HG02981 (cell line): ENCODE measurements around the gene AHSG.

ENCODE experiments used
- ATAC-seq: cut with Tn5 transposase; IDR thresholded peaks from one replicate; pipeline ENCODE4 v1.9.1; 2021; ENCODE audit warnings: mild to moderate bottlenecking, moderate library complexity; ENCODE audit not compliant: unreplicated experiment

AHSG gene

DNA sequence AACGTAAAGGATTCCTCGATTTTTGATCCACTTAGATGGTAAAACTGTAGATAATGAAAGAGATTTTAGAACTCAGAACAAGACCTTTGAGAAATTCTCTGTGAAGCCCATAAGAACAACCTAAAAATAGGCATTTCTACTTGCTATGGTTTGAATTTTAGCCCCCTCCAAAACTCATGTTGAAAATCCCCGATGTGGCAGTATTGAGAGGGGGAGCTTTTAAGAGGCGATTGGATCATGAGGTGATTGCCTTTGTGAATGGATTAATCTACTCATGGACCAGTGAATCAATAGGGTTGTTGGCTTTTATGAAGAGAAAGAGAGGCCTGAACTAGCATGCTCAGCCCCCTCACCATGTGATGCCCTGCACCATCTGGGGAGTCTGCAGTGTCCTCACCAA lies 20.2 kb upstream of the AHSG start:
- no peak for ATAC-seq

GRCh38 chr3:186593862-186594261 lies 19.0 kb upstream of the AHSG start:
- no peak for ATAC-seq

DNA sequence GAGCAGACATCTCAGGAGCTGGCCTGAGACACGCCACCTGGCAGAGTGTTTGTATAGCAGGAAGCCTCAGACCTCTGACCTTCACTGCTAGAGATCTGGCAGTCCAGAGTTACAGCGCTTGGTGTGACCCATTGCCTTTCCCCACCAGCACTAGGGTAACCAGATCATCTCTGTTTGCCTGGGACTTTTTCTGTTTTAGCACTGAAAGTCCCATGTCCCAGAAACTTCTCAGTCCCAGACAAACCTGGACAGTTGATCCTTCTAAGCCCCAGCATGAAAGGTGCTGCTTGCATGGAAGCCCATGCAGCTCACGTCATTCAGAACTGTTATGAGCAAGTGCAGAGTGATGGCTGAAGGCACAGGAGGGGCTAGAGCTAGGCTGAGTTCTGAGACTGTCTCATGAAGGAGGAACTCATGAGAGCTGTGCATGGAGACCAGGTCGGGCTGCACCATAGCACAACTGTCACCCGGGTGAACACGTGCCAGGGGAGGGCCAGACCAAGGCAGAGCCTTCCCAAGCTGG lies 18.2 kb upstream of the AHSG start:
- no peak for ATAC-seq

- no peak for ATAC-seq
These were observed 16.1 kb upstream of the AHSG start for GRCh38 chr3:186596568-186597287.

DNA sequence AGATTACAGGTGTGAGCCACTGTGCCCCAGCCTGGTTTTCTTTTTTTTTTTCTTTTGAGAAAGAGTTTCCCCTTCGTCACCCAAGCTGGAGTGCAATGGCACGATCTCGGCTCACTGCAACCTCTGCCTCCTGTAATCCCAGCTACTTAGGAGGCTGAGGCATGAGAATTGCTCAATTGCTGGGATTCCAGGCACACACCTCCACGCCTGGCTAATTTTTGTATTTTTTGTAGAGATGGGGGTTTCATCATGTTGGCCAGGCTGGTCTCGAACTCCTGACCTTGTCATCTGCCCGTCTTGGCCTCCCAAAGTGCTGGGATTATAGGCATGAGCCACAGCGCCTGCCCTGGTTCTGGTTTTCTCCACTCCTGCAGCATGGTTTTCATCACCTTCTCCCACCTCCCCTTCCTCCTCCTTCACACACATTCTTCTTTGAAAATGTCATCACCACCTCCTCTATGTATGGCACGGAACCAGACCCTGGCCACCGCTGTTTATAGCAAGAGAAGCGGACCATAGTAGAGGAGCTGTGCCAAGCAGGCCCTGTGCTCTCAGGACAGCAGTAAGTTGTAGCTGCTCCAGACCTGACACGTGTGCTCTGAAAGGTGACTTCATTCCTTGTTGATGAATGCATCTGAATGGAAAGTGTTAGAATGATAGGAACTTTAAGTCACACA lies 14.6 kb upstream of the AHSG start:
- ATAC-seq = no peak

- no peak for ATAC-seq
These were observed 14.1 kb upstream of the AHSG start for GRCh38 chr3:186598794-186599141.

DNA sequence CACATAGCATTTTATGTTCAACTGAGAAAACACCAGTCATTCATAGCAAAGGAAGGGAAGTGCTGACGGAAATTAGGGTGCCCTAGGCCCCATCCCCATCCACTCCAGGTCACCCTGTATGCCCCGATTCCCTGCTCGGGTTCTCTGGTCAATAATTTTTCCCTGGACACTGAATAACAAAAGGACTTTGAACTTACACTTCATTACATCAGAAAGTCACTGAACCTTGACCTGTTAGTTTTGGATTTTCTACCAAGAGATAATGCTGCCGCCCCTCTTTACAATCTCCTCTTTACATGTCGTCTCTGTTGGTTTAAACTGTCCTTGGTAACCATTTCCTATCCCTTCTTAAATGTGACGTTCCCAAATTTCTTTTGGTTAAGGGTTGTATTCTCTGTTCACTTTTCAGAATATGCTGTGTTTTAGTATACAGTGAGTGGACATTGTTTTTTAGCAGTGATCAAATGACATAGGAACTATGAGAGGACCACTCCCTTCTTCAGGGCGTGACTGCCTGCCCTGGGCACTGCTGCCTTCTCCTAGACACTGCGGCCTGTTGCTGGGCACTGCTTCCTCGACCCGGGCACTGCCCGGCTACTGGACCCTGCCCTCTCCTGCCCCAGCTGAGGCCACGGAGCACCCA lies 13.6 kb upstream of the AHSG start:
- ATAC-seq = no peak

DNA sequence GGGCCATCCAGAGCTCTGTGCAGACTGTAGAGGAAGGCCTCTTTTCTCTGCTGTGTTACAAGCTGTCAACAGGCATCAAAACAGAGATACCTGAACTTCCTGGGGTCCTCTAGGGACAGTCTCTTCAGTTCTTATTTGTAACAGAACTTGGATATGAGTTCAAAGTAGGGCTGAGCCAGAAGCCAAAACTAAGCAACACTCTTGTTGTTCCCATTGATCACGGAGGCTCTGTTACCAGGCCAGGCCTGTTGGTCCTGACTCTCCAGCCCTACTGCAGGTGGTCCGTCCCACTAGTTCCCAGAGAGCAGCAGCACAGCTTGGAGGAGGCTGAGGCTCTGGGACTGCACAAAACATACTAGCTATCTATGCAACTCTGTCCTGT lies 13.1 kb upstream of the AHSG start:
- no peak for ATAC-seq

- ATAC-seq = no peak
These were observed 12.0 kb upstream of the AHSG start for GRCh38 chr3:186600896-186601295.

- no peak for ATAC-seq
These were observed 9.7 kb upstream of the AHSG start for GRCh38 chr3:186603159-186603558.

- ATAC-seq = no peak
These were observed 7.8 kb upstream of the AHSG start for GRCh38 chr3:186605078-186605477.

DNA sequence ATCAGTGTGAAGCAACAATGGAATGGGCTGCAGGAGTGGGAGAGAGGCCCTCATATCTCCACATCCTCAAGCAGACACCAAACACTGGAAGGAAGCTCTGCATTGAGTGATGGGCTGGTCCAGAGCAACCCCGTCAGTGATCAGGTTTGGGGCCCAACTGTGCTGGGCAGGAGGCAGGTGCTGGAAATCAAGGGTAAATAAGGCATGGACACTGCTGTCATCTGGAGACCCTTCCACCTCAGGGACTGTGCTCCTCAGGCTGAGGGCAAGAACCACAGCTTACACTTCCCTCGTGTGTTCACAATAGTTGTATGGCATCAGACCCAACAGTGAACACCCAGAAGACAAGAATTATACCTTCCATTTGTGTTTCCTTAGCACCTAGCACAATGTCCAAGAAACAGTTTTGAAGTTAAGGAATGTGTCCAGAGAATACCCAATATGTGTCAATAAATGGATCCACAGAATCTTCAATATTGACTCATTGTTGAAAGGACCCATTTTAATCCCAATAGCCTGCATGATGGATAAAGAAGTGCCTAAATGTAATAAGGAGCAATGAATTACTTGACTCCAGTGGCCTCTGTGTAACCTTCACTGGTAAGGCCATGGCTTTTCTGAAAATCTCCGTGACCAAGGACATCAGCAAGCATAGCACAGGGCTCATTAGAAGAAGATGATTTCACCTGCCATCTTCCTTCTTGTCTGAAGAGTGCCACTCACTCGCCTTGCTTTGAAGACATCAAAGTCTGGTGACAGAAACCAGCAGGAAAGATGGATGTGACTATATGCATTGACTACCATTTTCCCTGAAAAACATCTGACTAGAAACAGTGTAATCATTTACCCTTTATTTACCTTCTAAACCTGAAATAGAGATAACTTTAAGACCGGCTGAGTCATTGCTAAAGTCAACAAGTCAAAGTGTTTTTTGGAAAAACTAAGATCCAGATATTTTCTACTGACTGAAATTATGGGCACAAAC lies 7.0 kb upstream of the AHSG start:
- no peak for ATAC-seq

- no peak for ATAC-seq
These were observed 4.1 kb upstream of the AHSG start for GRCh38 chr3:186608624-186609215.

GRCh38 chr3:186609247-186609868 lies 3.5 kb upstream of the AHSG start:
- no peak for ATAC-seq

DNA sequence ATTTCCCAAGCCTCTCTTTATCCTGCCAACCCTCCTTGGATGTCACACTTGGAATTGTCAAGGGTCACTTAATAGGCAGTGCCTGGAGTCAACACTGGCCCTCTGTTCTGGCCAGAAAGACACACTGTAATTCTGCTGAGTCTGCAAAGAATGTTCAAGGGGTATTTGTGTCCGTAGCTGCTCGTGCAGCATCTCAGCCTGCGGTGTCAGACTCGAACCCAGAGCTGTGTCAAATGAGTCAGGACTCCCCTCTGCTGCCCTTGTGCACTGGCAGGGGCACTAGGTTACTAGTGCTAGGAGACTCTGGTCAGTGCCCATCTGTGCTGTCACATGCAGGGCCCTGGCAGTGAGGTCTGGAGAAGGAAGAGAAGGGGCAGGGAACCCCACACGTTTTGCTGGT lies 795 bp upstream of the AHSG start:
- ATAC-seq = no peak

DNA sequence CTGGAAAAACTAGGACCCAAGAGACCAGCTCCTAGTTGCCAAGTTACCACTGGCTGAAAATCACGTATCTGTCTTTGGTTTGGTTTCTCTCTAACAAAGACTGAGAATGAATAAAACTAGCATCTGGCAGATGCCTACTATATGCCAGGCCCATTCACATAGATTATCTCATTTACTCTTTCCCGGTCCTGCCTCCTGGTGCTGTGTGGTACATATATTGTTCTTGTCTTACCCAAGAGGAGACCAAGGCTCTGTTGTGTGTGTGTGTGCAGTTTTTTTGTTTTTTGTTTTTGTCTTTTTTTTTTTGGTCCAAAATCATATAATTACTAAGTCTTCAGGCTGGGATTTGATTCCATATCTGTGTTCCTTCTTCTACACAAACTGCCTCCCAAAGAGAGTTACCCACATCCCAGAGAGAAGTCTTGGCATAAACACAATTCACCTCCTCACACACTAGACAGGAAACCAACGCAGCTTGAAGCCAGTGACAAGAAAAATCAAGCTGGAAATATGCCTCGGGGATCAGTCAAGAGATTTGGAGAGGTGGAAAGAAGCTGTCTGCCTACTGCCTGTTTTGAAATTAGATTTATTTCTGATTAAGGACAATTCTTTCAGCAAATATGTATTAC lies 891 bp downstream of the AHSG start:
- ATAC-seq = no peak

DNA sequence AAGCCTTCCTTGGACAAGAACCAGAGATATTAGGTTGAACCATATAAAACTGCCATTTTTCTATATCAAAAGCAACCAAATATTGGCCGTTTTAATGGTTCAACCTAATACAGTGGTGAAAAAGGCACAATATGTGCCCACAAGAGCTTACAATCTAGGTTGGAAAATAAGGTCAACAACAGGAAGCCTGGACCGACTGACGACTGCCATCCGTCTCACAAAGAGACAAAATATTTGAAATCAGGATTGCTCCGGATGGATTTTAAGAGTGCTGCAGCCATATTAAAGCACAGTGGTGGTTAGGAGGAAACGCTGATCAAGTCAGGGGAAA lies 1.4 kb downstream of the AHSG start:
- ATAC-seq = no peak

GRCh38 chr3:186614597-186615483 lies 2.0 kb downstream of the AHSG start:
- no peak for ATAC-seq

DNA sequence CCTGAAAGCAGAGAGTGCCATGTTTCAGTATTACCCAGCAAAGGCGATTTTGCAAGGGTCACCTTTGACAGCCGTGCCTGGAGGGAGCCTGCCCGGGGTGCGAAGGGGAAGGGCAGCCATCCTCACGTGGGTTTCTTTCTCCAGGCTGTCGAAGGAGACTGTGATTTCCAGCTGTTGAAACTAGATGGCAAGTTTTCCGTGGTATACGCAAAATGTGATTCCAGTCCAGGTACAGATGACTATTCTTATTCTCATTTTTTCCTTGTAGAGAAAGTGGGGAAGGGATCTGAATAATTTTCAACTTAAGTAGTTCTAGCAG lies 3.4 kb downstream of the AHSG start:
- no peak for ATAC-seq
